Right lobe of liver (tissue), 6 donors: ENCODE data around the gene WDR13. TPM values are rescaled to one million over a fixed set of nuclear protein-coding genes. Genes with fewer than 3 reads are reported as not detected.

Experiments used
- ATAC-seq, 4 donors: fragments of 200-7000 bp; cut with Tn5 transposase; one replicate each; pipeline ENCODE4 v1.9.1; 2020; ENCODE audit warnings: mild to moderate bottlenecking in 4 of 4, moderate library complexity in 4 of 4
- DNase-seq, 3 donors: peaks; one replicate each; pipeline ENCODE4 v3.0.0-alpha.2; 2020
- H3K27ac ChIP-seq, 3 donors: fragments of 200-600 bp; one replicate each; pipeline ENCODE4 v1.8.0; 2022
- H3K27me3 ChIP-seq, 2 donors: fragments of 200-600 bp; one replicate each; pipeline ENCODE4 v1.8.0; 2022
- H3K36me3 ChIP-seq, 4 donors: fragments of 200-600 bp; sonication (generic) in 1 of 4; one replicate each; pipeline versions ENCODE4 v1.5.1 to v1.8.0; 2017 to 2022; ENCODE audit warnings: control low read depth in 1 of 4
- H3K4me1 ChIP-seq, 4 donors: fragments of 200-600 bp; sonication (generic) in 1 of 4; one replicate each; pipeline versions ENCODE4 v1.5.1 to v1.8.0; 2017 to 2022; ENCODE audit warnings: control low read depth in 1 of 4
- H3K4me3 ChIP-seq, 3 donors: fragments of 200-600 bp; one replicate each; pipeline ENCODE4 v1.8.0; 2022
- H3K9me3 ChIP-seq, 4 donors: fragments of 200-600 bp; sonication (generic) in 1 of 4; one replicate each; pipeline versions ENCODE4 v1.5.1 to v1.8.0; 2017 to 2022; ENCODE audit warnings: control low read depth in 1 of 4
- CTCF ChIP-seq, 4 donors: fragments of 200-600 bp in 3 of 4; fragments of 450-650 bp in 1 of 4; IDR thresholded peaks; one replicate each; pipeline versions ENCODE4 v1.5.1 to v1.8.0; 2016 to 2022; ENCODE audit warnings: antibody characterized with exemption in 4 of 4, mild to moderate bottlenecking in 2 of 4
- POLR2A ChIP-seq: fragments of 450-650 bp; IDR thresholded peaks from one replicate; pipeline ENCODE4 v1.6.1; 2017; ENCODE audit warnings: antibody characterized with exemption, mild to moderate bottlenecking
- WGBS: methylation state at CpG from one replicate; pipeline ENCODE4 v1.1.6; 2018; ENCODE audit warnings: low coverage, low lambda C conversion rate; ENCODE audit not compliant: insufficient coverage; ENCODE audit errors: missing lambda C conversion rate; 5-methylcytosine and 5-hydroxymethylcytosine counted together
- intact Hi-C, 2 donors: fragments of 100-400 bp; cut with DNase I; formaldehyde crosslinking; loops; one replicate each; pipeline versions ENCODE4 v1.11.2 to v1.14.1; 2022
- total RNA-seq, 6 experiments: library from RNA; depleted of rRNA in 2 of 6; stranded (reverse); fragments of >200 nt in 2 of 6; fragmentation: NEBNext Ultra II Directional in 3 of 6; extraction: Animal tissue kit (Norgen Biotek cat#: 25700) in 3 of 6; gene quantifications; one replicate each; pipeline versions ENCODE4 v1.1.0 to v1.2.4, GENCODE V29; 2016 to 2023
- donor health status: DM: no; HTN: yes; CAD: no.
- donor health status: DM: no; HTN: no; CAD: no.
- donor health status: DM: no; HTN: no; CAD: no.
- donor health status: DM: no; HTN: yes; CAD: no.
- donor health status: DM: no; HTN: yes; CAD: no.

WDR13 gene
- total RNA-seq, 6 experiments from 2014 or later, result 46.5 to 193 (median 80.8) TPM

- H3K27me3 ChIP-seq, result no peaks in the 10 kb centered on the region
- intact Hi-C loops, result no loop called here
- H3K4me1 ChIP-seq, result no peaks in the 10 kb centered on the region
- no peak overlapping the region for H3K27ac ChIP-seq
- H3K9me3 ChIP-seq, result no peaks in the 10 kb centered on the region
- TF ChIP-seq CTCF (IDR thresholded peaks at IDR 0.05) (peak; percentile 21 to 41 (median 30)), POLR2A (no peak)
- no peaks in the 10 kb centered on the region for H3K36me3 ChIP-seq
- DNase-seq (peak in 2 of 3 donors; percentile 30 to 60), ATAC-seq (peak; percentile 88 to 96 (median 91))
- no peak overlapping the region for H3K4me3 ChIP-seq
- WGBS, result 25% methylated on average over 11 of the region's 18 CpGs
Measured at GRCh38 chrX:48631376-48632090, 34.2 kb downstream of the WDR13 start.

- no peak overlapping the region for H3K27ac ChIP-seq
- no peak for TF ChIP-seq CTCF (IDR thresholded peaks at IDR 0.05)
- TF ChIP-seq POLR2A, result no peak
- no peak for ATAC-seq
- H3K27me3 ChIP-seq, result no peaks in the 10 kb centered on the region
- H3K4me1 ChIP-seq, result no peaks in the 10 kb centered on the region
- H3K9me3 ChIP-seq, result no peaks in the 10 kb centered on the region
- H3K4me3 ChIP-seq, result no peak overlapping the region
- intact Hi-C loops, result no loop called here
- DNase-seq, result no peak
- 100% methylated on average over 5 of the region's 10 CpGs for WGBS
- H3K36me3 ChIP-seq, result no peaks in the 10 kb centered on the region
Measured at GRCh38 chrX:48632207-48632606, 34.9 kb downstream of the WDR13 start.

GRCh38 chrX:48636301-48636700 lies 39.0 kb downstream of the WDR13 start:
- Histone ChIP-seq H3K27me3 (no peaks in the 10 kb centered on the region), H3K4me3 (no peak overlapping the region), H3K27ac (no peak overlapping the region), H3K4me1 (no peaks in the 10 kb centered on the region), H3K9me3 (no peaks in the 10 kb centered on the region), H3K36me3 (no peaks in the 10 kb centered on the region)
- TF ChIP-seq CTCF (IDR thresholded peaks at IDR 0.05), result no peak
- ATAC-seq (no peak), DNase-seq (no peak)
- WGBS, result 33% methylated on average over 1 of the region's 1 CpG
- intact Hi-C loops, result no loop called here

GRCh38 chrX:48636776-48637175 lies 39.5 kb downstream of the WDR13 start:
- no peaks in the 10 kb centered on the region for H3K9me3 ChIP-seq
- H3K27me3 ChIP-seq, result no peaks in the 10 kb centered on the region
- no peaks in the 10 kb centered on the region for H3K36me3 ChIP-seq
- ATAC-seq (no peak), DNase-seq (no peak)
- intact Hi-C loops, result no loop called here
- no peaks in the 10 kb centered on the region for H3K4me1 ChIP-seq
- WGBS, result 27% methylated on average over 2 of the region's 2 CpGs
- no peak overlapping the region for H3K27ac ChIP-seq
- no peak overlapping the region for H3K4me3 ChIP-seq
- TF ChIP-seq POLR2A (no peak), CTCF (IDR thresholded peaks at IDR 0.05) (no peak)
